Smooth muscle cell (in vitro differentiated cells): ENCODE measurements around the gene TNNT3. TPM values are rescaled to one million over a fixed set of nuclear protein-coding genes. Genes with fewer than 3 reads are reported as not detected.

ENCODE experiments used
- DNase-seq: peaks from one replicate; lab custom pipeline; 2025; ENCODE audit not compliant: unreplicated experiment; lab: John Stamatoyannopoulos, UW
- H2AFZ ChIP-seq: fragments of 200-600 bp; sonication (generic); 2 replicates; pipeline ENCODE4 v1.6.0; 2016; ENCODE audit warnings: antibody characterized with exemption, low read depth, mild to moderate bottlenecking
- H3F3A ChIP-seq: fragments of 200-600 bp; sonication (generic); 2 replicates; pipeline ENCODE4 v1.6.0; 2017; ENCODE audit warnings: antibody characterized with exemption, low read depth
- H3K27ac ChIP-seq: fragments of 200-600 bp; sonication (generic); 2 replicates; pipeline ENCODE4 v1.5.1; 2016; ENCODE audit warnings: low read depth, mild to moderate bottlenecking
- H3K27me3 ChIP-seq: fragments of 200-600 bp; sonication (generic); 2 replicates; pipeline ENCODE4 v1.6.1; 2016; ENCODE audit warnings: low read depth, mild to moderate bottlenecking
- H3K36me3 ChIP-seq: fragments of 200-600 bp; sonication (generic); 2 replicates; pipeline ENCODE4 v1.5.1; 2016; ENCODE audit warnings: low read depth
- H3K4me1 ChIP-seq: fragments of 200-600 bp; sonication (generic); 2 replicates; pipeline ENCODE4 v1.5.1; 2016; ENCODE audit warnings: low read depth
- H3K4me2 ChIP-seq: fragments of 200-600 bp; sonication (generic); 2 replicates; pipeline ENCODE4 v1.6.0; 2016; ENCODE audit warnings: mild to moderate bottlenecking
- H3K4me3 ChIP-seq: fragments of 200-600 bp; sonication (generic); 2 replicates; pipeline ENCODE4 v1.5.1; 2016; ENCODE audit warnings: mild to moderate bottlenecking
- H3K79me2 ChIP-seq: fragments of 200-600 bp; sonication (generic); 2 replicates; pipeline ENCODE4 v1.6.0; 2016; ENCODE audit warnings: low read depth, mild to moderate bottlenecking
- H3K9ac ChIP-seq: fragments of 200-600 bp; sonication (generic); 2 replicates; pipeline ENCODE4 v1.6.0; 2016; ENCODE audit warnings: low read depth
- H3K9me3 ChIP-seq: fragments of 200-600 bp; sonication (generic); replicated peaks from 2 replicates; pipeline ENCODE4 v1.5.1; 2016; ENCODE audit warnings: low read depth
- H4K20me1 ChIP-seq: fragments of 200-600 bp; sonication (generic); 2 replicates; pipeline ENCODE4 v1.6.0; 2016; ENCODE audit warnings: low read depth
- CTCF ChIP-seq: fragments of 200-600 bp; sonication (generic); IDR thresholded peaks from 2 replicates; pipeline ENCODE4 v1.5.1; 2017; ENCODE audit warnings: borderline replicate concordance, mild to moderate bottlenecking, antibody characterized with exemption; ENCODE audit not compliant: insufficient read depth, poor library complexity, severe bottlenecking
- WGBS: methylation state at CpG from one replicate; pipeline ENCODE4 v1.1.7; 2016; ENCODE audit warnings: low lambda C conversion rate; 5-methylcytosine and 5-hydroxymethylcytosine counted together
- polyA plus RNA-seq: library from polyadenylated mRNA; unstranded; fragments of >200 nt; fragmentation: Nextera tagmentation; extraction: Ambion mirVana; gene quantifications from 2 replicates; pipeline ENCODE4 v1.2.1, GENCODE V29; 2016
- total RNA-seq: library from RNA; depleted of rRNA; stranded (reverse); fragments of >200 nt; gene quantifications from 2 replicates; pipeline ENCODE4 v1.2.3, GENCODE V29; 2014

The TNNT3 gene
- total and polyA plus RNA-seq, 2 experiments from 2014 or later = 0.97 to 1.9 TPM

- WGBS = 92% methylated on average over 13 of the region's 13 CpGs
- no peak for TF ChIP-seq CTCF
- DNase-seq = no peak
Observed at GRCh38 chr11:1912289-1912878, 7.1 kb upstream of the TNNT3 start.

GRCh38 chr11:1913271-1914060, 6.0 kb upstream of the TNNT3 start:
- 90% methylated on average over 30 of the region's 31 CpGs for WGBS
- no peak for DNase-seq
- TF ChIP-seq CTCF = no peak

More at GRCh38 chr11:1912289-1912878, 7.1 kb upstream of the TNNT3 start:
- H4K20me1 ChIP-seq = no peaks in the 10 kb centered on the region
- no peak overlapping the region for H2AFZ ChIP-seq
- no peaks in the 10 kb centered on the region for H3K79me2 ChIP-seq
- no peak overlapping the region for H3K4me3 ChIP-seq
- H3K4me2 ChIP-seq = no peak overlapping the region
- no peaks in the 10 kb centered on the region for H3K27me3 ChIP-seq
- H3K27ac ChIP-seq = no peak overlapping the region
- H3K4me1 ChIP-seq = no peaks in the 10 kb centered on the region
- no peaks in the 10 kb centered on the region for H3F3A ChIP-seq
- H3K9ac ChIP-seq = no peak overlapping the region
- H3K36me3 ChIP-seq = no peaks in the 10 kb centered on the region
- H3K9me3 ChIP-seq = no peaks in the 10 kb centered on the region

DNA sequence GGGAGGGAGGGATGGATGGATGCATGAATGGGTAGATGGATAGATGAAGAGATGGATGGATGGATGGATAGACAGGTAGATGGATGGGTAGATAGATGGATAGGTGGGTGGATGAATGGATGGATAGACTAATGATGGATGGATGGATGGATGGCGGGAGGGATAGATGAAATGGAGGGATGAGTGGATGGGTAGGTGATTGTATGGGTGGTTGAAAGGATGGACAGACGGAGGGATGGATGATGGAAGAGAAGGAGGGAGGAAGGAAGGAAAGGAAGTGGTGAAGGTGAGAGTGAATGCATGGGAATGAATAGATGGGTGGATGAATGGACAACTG, 3.7 kb upstream of the TNNT3 start:
- H2AFZ ChIP-seq = no peak overlapping the region
- H3K4me3 ChIP-seq = no peak overlapping the region
- no peaks in the 10 kb centered on the region for H3K79me2 ChIP-seq
- no peaks in the 10 kb centered on the region for H3K9me3 ChIP-seq
- H3K27ac ChIP-seq = no peak overlapping the region
- H4K20me1 ChIP-seq = no peaks in the 10 kb centered on the region
- H3K4me1 ChIP-seq = no peaks in the 10 kb centered on the region
- H3K9ac ChIP-seq = no peak overlapping the region
- WGBS = 85% methylated on average over 2 of the region's 2 CpGs
- no peaks in the 10 kb centered on the region for H3K36me3 ChIP-seq
- DNase-seq = no peak
- TF ChIP-seq CTCF = no peak
- no peaks in the 10 kb centered on the region for H3F3A ChIP-seq
- H3K4me2 ChIP-seq = no peak overlapping the region
- no peaks in the 10 kb centered on the region for H3K27me3 ChIP-seq

More at GRCh38 chr11:1913271-1914060, 6.0 kb upstream of the TNNT3 start:
- Histone ChIP-seq H3K27me3 (no peaks in the 10 kb centered on the region), H3K4me3 (no peak overlapping the region), H3K27ac (no peak overlapping the region), H4K20me1 (no peaks in the 10 kb centered on the region), H3K4me1 (no peaks in the 10 kb centered on the region), H3K79me2 (no peaks in the 10 kb centered on the region), H2AFZ (no peak overlapping the region), H3K4me2 (no peak overlapping the region), H3K9ac (no peak overlapping the region), H3K9me3 (no peaks in the 10 kb centered on the region), H3F3A (no peaks in the 10 kb centered on the region), H3K36me3 (no peaks in the 10 kb centered on the region)
